NCI-H82 treated with DMSO at 0.1 percent for 48 hours (cell line): ENCODE data around the gene PTPRT.

Experiments used
- DNase-seq: peaks from one replicate; lab custom pipeline; 2025; ENCODE audit not compliant: unreplicated experiment; lab: John Stamatoyannopoulos, UW

Gene PTPRT

DNA sequence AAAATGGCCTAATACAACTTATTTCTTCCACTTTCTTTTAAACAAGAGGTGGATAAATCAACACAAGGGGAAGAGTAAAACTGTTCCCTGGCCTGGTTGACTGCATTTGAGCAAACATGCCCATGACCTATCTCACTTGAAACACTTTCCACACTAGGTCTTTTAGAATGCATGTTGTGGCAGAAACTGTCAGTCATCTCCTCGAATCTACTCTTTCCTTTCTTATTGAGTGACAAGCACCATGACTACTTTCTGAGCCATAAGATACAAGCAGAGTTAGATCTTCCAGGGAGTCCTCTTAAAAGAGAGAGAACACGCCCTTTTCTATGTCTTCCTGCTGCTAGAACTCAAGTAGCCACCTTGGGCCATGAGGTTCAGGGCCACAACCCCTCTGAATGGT lies 66.5 kb downstream of the PTPRT start:
- DNase-seq: no peak

DNA sequence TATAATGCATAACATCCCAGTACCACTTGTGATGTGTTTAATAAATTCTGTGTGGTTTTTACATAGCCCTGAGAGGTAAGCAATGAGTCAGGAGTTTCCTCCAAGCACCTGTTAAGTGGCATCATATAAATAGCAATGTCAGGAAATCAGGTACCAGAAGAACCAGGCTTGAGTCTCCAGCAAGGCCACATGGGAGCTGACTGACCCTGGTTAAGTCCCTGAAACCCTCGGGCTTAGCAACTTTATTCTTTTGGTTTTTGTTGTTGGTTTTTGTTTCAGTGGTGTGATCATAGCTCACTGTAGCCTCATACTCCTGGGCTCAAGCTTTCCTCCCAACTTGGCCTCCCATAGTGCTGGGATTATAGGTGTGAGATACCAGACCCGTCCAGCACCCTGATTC lies 70.0 kb downstream of the PTPRT start:
- DNase-seq: no peak

DNA sequence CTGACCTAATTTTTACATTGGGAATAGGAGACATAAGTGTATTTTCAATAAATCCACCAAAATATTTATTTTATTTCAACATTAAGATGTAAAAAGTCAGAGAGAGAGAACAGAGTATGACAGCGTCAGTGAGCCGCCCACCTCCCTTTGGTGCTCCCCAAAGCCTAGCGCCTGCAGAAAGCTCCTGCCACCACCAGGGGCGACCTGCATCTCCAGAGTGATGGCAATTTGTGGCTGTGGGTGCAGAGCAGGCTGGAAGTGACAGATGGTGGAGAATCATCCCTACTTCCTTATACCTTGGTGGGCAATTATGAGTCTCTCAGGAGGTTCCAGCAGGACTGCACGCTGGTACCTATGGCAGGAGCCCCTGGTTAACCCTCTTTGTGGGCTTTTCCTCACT lies 87.3 kb downstream of the PTPRT start:
- peak; percentile 22 for DNase-seq

DNA sequence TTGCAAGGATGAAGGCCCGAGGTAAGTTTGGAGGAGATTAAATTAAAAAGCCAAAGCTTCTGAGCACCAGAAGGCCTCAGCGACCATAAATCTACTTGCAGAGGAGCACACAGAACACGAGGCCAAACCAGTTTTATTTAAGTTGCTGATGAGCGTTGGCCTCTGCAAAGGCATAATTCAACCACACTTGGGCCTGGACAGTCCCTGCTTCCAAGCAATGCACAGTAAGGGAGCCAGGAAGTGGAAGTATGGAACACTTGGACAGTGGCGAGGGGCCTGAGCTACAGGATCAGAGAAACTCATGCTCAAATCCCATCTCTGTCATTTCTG lies 92.8 kb downstream of the PTPRT start:
- no peak for DNase-seq

DNA sequence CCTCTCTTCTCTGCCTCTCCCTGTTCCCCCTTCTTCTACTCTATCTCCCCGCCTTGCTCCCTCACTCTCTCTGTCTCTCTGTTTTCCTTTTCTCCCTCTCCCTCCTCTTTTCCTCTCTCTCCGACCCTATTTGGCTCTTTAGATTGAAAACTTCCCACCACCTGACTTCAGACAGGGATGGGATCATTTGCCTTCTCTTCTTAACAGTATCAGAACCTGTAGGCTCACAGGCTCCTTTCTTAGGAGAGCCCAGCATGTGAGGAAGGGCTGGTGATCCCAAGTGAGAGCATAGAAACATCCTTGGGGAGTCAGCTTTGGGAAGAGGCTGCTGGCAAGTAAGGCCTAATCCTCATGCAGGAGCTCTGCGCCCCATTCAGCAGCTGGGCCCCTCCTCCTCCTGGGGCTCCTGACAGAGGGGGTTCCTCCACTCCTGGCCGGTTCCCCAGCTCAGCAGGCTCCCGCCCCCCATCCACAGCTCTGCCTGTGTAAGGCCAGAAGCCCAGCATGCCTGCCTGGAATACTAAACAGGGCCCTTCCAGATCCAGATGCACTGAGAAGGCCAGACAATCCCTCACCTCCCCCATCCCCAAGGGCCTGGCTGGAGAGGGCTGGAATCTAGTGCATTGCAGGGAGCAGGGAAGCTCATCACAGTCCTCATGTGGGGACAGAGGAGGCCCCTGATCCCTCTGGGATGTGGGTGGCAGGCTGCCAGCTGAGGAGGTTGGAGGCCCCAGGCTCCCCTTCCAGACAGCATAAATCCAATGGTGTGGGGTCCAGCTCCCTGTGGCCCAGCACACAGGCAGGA lies 93.4 kb downstream of the PTPRT start:
- DNase-seq: peak; percentile 84

DNA sequence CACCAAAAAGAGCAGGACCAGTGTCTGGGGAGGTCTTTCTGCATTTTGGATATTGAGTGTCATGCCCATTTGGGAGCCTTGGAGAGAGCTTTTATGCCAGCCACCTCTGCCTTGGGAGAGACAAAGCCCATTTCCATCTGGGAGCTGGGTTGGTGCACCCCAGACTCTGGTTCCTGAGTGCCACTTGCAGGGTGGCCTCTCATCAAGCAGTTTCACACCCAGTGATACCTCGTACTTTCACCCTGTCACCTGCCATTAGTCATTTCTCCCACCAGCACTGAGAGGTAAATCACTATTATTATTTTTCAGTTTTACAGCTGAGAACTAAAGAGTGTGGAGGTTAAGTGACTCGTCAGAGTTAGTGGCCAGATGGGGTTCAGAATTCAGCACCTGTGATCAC lies 94.7 kb downstream of the PTPRT start:
- DNase-seq: no peak

DNA sequence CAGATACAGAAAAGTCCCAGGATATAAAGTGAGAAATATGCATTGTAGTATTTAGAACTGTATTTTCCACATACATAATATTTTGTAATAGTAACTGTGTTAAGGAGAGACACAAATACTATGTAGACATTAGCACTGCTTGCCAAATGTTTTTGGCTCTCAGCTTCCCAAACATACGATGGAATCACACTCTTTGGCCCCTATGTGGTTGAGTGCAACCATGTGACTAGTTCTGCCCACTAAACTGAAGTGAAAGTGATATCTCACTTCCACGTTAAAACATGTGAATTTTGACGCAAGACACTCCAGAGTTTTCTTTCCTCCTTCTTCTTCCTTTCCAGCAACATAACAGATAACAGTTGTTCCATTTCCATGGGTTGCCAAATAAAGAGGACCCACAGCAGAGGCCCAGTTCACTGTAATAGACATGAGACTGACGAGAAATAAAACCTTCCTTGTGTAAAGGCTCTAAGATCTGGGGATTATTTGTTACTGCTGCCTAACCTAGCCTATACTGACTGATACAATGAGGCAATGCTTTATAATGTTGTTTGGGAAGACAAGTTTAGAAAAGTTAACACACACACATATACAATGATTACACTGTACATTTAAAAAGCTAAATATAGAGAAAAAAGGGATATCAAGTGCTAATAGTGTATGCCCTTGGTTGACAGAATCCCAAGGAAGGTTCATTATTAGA lies 97.2 kb downstream of the PTPRT start:
- DNase-seq: no peak

DNA sequence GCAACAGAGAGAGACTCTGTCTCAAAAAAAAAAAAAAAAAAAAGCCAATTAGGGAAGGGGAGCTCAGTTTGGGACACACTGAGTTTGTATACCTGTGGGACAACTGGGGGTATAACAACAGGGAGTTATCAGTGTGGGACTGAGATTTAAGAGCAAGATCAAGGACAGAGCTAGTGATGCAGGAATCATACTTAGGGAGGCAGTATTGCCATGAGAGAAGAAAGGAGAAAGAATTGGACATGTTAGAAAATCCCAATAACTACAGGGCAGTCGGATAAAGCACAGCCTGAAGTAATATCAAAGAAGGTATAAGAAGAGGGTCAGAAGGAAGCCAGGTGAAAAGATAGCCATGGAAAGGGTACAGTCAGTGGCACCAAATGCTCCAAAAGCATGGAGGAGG lies 121.2 kb downstream of the PTPRT start:
- no peak for DNase-seq

DNA sequence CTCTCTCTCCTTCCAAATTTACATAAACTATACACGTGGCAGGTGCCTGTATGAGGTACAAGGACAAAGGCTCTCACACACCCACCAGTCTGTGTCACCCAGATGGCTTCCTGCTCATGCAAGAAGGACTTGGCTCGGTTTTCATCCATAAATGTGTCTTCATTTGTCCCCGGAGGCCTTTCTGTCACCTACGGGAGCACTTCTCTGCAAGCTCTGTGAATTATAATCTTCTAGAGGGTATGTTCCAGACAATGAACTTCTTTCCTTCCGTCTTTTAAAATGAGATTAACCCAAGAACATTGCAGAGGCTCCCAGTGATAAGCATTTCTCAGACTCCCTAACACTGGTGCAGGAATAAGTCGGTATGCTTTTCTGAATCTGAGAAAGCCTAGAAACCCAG lies 123.6 kb downstream of the PTPRT start:
- DNase-seq: no peak

DNA sequence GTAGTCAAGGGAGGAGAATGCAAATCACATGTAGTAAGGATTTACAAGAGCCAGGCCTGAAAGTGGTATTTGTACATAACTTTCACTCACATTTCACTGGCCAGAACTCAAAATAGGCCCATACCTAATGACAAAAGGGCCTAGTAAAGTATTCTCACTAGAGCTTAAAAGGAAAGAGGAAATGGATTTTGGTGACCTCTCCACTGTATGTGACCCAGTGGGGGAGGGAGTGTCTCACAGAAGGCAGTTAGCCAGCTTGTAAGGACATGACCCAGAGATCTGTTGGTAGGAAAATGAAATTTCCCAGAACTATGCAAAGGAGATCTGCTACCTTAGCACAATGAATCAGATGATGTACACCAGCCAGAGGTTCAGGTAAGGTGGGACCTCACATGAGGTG lies 124.4 kb downstream of the PTPRT start:
- no peak for DNase-seq

DNA sequence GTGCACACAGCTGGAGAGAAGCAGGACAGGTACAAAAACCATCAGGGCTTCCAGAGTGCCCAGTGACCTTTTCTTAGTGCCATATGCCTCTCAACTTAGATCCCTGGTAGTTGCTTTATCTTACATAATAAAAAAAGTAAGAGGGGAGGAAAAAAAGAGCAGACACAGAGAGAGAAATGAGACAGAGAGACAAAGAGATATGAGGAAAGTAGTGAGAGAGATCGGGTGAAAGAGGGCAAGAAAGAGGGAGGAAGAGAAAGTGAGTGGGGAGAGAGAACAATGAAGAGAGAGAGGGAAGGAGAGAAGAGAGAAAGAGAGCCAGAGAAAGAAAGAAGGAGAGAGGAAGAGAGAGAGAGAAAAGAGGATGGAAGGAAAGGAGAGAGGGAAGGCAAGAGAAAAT lies 131.6 kb downstream of the PTPRT start:
- DNase-seq: no peak

DNA sequence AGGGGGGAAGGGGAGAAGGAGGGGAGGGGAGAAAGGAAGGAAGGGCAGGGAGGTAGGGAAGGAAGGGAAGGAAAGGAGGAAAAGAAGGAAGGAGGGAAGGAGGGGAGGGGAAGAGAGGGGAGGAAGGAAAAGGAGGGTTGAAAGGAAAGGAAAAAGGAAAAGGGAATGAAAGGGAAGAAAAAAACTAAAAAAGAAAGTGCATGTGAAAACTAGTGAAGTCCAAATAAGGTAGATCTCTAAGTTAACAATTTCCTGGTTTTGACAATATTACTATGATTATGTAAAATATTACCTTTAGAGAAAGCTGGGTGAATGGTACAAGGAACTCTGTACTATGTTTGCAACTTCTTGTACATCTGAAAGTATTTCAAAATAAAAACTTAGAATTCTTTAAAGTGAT lies 132.4 kb downstream of the PTPRT start:
- no peak for DNase-seq

DNA sequence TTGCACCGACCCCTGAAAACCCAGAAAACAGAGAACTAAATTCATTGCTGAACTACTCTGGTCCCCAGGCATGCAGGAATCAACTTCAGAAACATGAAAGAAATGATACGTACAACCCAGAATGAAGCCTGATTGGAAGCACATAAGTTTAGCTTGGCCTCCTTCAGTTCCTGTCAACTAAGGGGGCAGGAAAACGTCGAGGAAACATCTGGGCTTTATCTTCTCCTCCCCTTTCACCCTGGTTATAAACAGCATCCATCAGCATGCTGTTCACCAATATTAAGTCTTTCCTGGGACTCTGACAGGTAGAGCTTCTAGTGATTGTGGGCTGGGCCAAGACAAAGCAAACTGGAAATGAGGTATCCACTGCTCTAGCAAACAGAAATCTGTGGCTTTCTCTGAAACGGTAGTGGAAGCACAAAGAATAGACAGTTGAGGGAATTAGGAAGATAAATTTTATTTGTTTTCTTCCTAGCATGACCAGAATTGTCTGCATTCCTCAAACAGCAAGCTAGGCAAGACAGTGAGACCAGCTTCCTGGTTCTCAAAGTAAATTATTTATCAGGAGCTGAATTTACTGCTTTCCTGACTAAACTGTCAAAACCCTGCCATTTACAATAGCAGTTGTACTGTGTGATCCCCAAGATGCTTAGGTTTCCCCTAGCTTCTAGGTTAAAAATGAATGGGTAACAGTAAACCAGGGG lies 134.4 kb downstream of the PTPRT start:
- no peak for DNase-seq

DNA sequence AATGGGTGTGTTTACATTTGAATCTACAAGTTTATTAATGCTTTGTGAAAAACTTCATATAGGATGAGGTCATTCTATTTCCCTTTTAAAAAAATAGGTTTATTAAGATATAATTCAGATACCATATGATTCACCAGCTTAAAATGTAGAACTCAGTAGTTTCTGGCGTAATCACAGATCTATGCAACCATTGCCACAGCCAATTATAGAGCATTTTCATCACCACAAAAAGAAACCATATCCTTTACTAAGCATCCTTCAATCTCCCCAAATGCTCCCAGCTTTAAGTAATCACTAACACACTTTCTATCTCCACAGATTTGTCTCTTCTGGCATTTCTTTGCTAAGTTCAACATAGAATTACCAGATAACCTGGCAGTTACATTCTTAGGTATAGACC lies 137.2 kb downstream of the PTPRT start:
- DNase-seq: no peak

DNA sequence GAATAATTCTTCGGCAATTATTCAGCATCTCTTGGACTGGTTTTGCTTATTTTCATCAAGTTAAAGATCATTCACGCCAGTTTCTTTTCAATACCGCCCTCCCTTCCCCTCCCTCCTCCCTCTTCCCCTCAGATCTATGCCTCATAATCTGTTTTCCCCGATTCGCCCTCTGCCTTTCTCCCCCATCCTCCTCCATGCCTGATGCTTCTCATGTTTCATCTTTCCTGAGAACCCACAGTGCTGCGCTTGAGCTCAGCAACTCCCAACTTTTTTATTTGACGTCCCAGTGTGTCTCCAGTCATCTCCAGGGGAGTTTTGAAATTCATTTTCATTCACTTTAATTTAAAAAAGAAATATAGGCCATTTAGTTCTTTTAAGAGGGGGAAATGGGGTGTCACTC lies 142.7 kb downstream of the PTPRT start:
- peak; percentile 62 for DNase-seq

DNA sequence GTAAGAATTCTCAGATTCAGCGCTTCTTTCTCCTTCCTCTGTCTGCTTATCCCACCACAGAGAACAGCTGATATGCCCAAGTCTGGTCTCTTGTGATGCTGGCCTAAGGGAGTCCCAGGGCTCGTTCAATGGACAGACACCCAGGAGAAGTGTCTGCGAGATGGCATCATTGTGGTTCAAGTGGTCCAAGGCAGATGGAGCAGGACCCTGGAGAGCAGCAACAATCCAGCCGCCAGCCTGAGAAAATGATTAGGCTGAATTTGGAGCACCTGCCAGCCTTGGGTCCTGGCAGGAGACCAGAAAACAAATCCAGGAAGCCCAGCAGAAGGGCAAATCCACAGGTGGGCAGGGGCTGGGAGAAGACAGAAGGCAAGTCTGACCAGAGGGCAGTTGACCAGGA lies 145.8 kb downstream of the PTPRT start:
- DNase-seq: no peak

DNA sequence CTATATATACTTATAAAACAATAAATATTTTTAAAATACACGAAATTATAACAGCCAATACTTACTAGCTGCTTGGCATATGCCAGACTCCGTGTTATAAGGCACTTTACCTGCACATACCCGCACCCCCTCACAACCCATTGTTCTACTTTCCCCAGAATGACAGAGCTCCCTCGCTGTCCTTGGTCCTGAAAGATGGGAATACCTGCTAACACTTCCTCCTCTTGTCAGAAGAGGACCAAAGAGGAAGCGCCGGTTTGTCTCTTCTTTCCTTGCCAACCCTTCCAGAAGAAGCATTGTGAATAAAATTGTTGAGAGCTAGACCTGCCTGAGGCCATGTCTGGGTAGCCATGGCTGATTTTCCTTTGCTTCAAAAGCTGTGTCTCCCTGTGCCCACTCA lies 149.3 kb downstream of the PTPRT start:
- no peak for DNase-seq

DNA sequence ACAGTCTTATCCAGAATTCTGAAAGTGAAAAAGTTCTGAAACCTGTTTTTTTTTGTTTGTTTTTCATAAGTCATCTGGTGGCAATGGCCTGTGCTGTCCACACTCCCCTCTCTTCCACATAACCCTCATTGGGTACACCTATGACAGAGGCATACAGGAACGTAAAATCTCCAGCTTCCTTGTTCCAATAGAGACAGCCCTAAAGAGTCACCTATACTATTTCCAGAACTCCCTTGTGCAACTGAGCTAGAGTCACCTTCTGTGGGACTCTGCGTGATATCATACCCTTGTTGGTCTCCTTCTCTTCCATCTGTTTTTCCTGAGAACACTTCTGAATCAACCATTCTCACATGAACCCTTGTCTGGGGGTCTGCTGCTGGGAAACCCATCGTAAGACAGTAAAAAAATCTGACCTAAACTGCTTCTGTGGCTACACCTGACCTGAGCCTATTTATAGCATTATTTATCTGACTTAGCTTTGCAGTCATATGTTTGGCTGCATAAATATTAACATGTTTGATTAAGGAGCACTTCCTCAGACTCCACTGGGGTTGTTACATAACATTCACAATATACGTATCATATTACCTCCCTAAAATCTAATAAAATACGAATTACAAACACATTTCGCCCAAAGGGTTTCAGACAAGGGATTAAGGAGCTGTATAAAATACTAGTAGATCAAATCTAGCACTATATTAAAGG lies 151.9 kb downstream of the PTPRT start:
- no peak for DNase-seq

DNA sequence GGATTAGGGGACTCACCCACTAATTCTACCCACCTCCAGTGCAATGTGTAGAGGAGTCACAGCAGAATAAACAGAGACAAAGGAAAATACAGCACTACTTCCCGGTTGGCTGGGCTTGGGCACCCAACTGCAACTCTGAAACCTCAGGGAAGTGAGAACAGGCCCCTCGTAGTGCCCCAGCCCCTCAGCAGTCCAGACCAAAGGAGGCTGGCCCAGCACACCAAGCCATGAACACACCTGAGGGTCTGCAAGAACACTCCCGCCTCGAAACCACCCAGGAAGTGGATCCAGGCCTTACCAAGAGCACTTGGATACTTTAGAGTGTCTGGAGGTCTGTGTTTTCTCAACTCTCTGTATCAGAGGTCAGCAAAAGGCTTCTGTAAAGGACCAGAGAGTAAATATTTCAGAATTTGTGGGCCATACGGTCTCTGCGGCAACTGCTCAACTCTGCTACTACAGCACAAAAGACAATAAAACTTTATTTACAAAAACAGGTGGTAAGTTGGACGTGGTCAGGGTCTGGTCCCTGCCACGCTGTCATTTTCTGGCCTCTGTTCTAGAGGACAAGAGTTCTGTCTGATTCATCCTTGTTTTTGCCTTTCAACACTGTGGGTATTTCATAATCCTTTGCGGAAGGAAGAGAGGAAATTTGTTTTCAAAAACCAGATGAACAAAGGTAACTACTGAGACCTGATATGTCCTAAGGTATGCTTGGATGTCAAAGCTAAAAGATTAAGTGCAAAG lies 154.6 kb downstream of the PTPRT start:
- DNase-seq: no peak

DNA sequence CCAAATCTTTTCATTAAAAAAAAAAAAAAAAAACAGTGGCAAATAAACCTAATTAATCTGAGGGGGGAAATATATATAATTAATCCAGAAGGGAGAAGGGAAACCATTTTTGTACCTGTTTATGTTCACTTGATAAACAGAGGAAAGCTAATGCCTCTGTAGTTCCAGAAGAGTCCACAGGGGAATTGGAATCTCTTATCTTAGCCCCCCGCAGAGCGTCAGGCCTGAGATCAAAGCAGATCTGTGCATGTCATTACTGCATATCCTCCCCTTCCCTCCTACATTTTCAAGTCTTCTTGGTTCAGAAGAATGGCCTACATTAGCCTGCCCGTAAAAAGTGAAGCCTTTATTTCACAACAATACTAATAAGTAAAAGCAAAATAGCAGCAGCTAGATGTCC lies 157.2 kb downstream of the PTPRT start:
- DNase-seq: no peak

DNA sequence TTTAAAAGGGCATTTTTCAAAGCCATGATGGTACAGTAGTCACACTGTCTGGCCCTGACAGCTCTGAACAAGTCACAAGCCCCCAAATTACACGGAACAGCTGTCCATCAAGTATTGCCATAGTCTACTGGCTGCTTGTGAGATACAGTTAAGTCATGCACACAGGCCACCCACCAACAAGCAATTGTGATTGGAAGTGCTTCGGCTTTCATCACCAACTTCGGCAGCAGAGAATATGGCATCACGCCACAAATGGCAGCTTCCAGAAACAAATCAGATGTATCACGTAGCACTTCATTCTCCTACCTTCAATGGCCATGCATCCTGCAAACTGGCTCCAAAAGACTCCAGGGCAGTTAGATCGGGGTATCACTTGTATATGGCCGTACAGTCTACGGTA lies 160.5 kb downstream of the PTPRT start:
- no peak for DNase-seq
